Stomach (tissue), 9 donors: ENCODE results near the gene KRT7. TPM values are rescaled to one million over a fixed set of nuclear protein-coding genes. Genes with fewer than 3 reads are reported as not detected.

ENCODE experiments used
- DNase-seq, 2 donors: peaks; one replicate each; pipeline versions ENCODE4 v3.0.0 to v3.0.0-alpha.2; 2013 to 2019
- H3K27ac ChIP-seq, 5 donors: fragments of 200-600 bp in 4 of 5; sonication (generic) in 4 of 5; one replicate each; pipeline ENCODE4 v1.5.1; 2013 to 2019; ENCODE audit warnings: mild to moderate bottlenecking in 1 of 5, moderate library complexity in 1 of 5
- H3K27me3 ChIP-seq, 3 donors: fragments of 200-600 bp; sonication (generic); one replicate each; pipeline ENCODE4 v1.5.1; 2017 to 2019; ENCODE audit warnings: mixed run types in 1 of 3
- H3K36me3 ChIP-seq, 4 donors: fragments of 200-600 bp; sonication (generic); 1 replicate in 3 of 4; 2 replicates in 1 of 4; pipeline ENCODE4 v1.5.1; 2016 to 2019
- H3K4me1 ChIP-seq, 4 donors: fragments of 200-600 bp; sonication (generic); one replicate each; pipeline ENCODE4 v1.5.1; 2016 to 2019
- H3K4me3 ChIP-seq, 4 donors: fragments of 200-600 bp; sonication (generic) in 3 of 4; one replicate each; pipeline ENCODE4 v1.5.1; 2016 to 2019; ENCODE audit warnings: mild to moderate bottlenecking in 1 of 4
- H3K9me3 ChIP-seq, 4 donors: fragments of 200-600 bp; sonication (generic); one replicate each; pipeline ENCODE4 v1.5.1; 2016 to 2019
- CTCF ChIP-seq, 7 experiments: fragments of 450-650 bp in 4 of 7; fragments of 200-600 bp in 3 of 7; sonication (generic) in 3 of 7; IDR thresholded peaks; one replicate each; pipeline ENCODE4 v1.5.1; 2016 to 2019; ENCODE audit warnings: antibody characterized with exemption in 7 of 7, control low read depth in 2 of 7, mild to moderate bottlenecking in 1 of 7
- EP300 ChIP-seq: sonication (generic); formaldehyde crosslinking; IDR thresholded peaks from one replicate; pipeline ENCODE4 v1.6.1; 2017; ENCODE audit warnings: antibody characterized with exemption
- POLR2A ChIP-seq, 4 donors: fragments of 450-650 bp; IDR thresholded peaks; one replicate each; pipeline ENCODE4 v1.6.1; 2016; ENCODE audit warnings: antibody characterized with exemption in 4 of 4, control low read depth in 2 of 4, mild to moderate bottlenecking in 1 of 4, moderate library complexity in 1 of 4
- POLR2AphosphoS5 ChIP-seq, 3 donors: sonication (generic); formaldehyde crosslinking; IDR thresholded peaks; one replicate each; pipeline ENCODE4 v1.6.1; 2016; ENCODE audit warnings: antibody characterized with exemption in 3 of 3
- WGBS, 5 donors: extraction: QIAGEN DNeasy Blood & Tissue Kit in 3 of 5; methylation state at CpG; one replicate each; pipeline versions ENCODE4 v1.1.5 to v1.1.7; 2013 to 2018; 5-methylcytosine and 5-hydroxymethylcytosine counted together
- intact Hi-C: fragments of 100-400 bp; cut with DNase I; formaldehyde crosslinking; loops from one replicate; pipeline ENCODE4 v1.15.1; 2023; ENCODE audit warnings: low total_unique reads
- polyA plus RNA-seq, 3 donors: library from polyadenylated mRNA; stranded (reverse); fragments of 200-250 nt; gene quantifications; one replicate each; pipeline ENCODE4 v1.2.3, GENCODE V29; 2013
- total RNA-seq, 5 donors: library from RNA; depleted of rRNA; stranded (reverse); fragments of >200 nt; gene quantifications; one replicate each; pipeline versions ENCODE4 v1.1.0 to v1.2.3, GENCODE V29; 2014 to 2016
- donor health status: healthy with polysubstance abuse.
- donor health status: Bipolar disorder and iron deficiency.
- donor health status: healthy.

The KRT7 gene
- total and polyA plus RNA-seq, 8 donors = 6.4 to 214 (median 117) TPM; not detected in 2

GRCh38 chr12:52193532-52193931 is 39.5 kb upstream of the KRT7 start:
- Histone ChIP-seq H3K27ac (peak overlapping the region in 1 of 5 donors; percentile 76), H3K4me3 (no peak overlapping the region), H3K36me3 (no peaks in the 10 kb centered on the region), H3K27me3 (no peaks in the 10 kb centered on the region), H3K4me1 (peaks cover 23 to 50% (median 33%) of the 10 kb centered on the region in 4 donors), H3K9me3 (no peaks in the 10 kb centered on the region)
- intact Hi-C loops = no loop called here
- TF ChIP-seq POLR2A (IDR thresholded peaks at IDR 0.05) = no peak
- TF ChIP-seq POLR2AphosphoS5 (IDR thresholded peaks at IDR 0.05) = no peak
- TF ChIP-seq EP300 = no peak
- TF ChIP-seq CTCF (IDR thresholded peaks at IDR 0.05) = no peak
- 65 to 83% (median 72%) methylated on average over 3 to 6 of the region's 6 CpGs for WGBS, 5 donors
- no peak for DNase-seq

GRCh38 chr12:52193991-52194390 is 39.1 kb upstream of the KRT7 start:
- Histone ChIP-seq H3K27me3 (no peaks in the 10 kb centered on the region), H3K4me3 (no peak overlapping the region), H3K36me3 (no peaks in the 10 kb centered on the region), H3K9me3 (no peaks in the 10 kb centered on the region), H3K4me1 (peaks cover 23 to 54% (median 33%) of the 10 kb centered on the region in 4 donors), H3K27ac (peak overlapping the region in 1 of 5 donors; percentile 76)
- peak in 1 of 2 donors; percentile 75 for DNase-seq
- intact Hi-C loops = no loop called here
- no peak for TF ChIP-seq POLR2AphosphoS5 (IDR thresholded peaks at IDR 0.05)
- no peak for TF ChIP-seq POLR2A (IDR thresholded peaks at IDR 0.05)
- TF ChIP-seq EP300 = no peak
- no peak for TF ChIP-seq CTCF (IDR thresholded peaks at IDR 0.05)
- 61 to 67% (median 66%) methylated on average over 6 of the region's 6 CpGs for WGBS, 5 donors

- no peak for TF ChIP-seq POLR2AphosphoS5 (IDR thresholded peaks at IDR 0.05)
- TF ChIP-seq EP300 = no peak
- no peak for TF ChIP-seq POLR2A (IDR thresholded peaks at IDR 0.05)
- no peak for TF ChIP-seq CTCF (IDR thresholded peaks at IDR 0.05)
- Histone ChIP-seq H3K4me1 (peaks cover 23 to 59% (median 33%) of the 10 kb centered on the region in 4 donors), H3K4me3 (no peak overlapping the region), H3K9me3 (no peaks in the 10 kb centered on the region), H3K27me3 (peaks cover 0 to 3% (median 0%) of the 10 kb centered on the region in 3 donors), H3K36me3 (no peaks in the 10 kb centered on the region), H3K27ac (no peak overlapping the region)
- intact Hi-C loops = no loop called here
- WGBS, 5 donors = 83 to 93% (median 85%) methylated on average over 8 of the region's 8 CpGs
- peak in 1 of 2 donors; percentile 76 for DNase-seq
These were observed 37.8 kb upstream of the KRT7 start for GRCh38 chr12:52195065-52195730.

- H3K4me1 ChIP-seq = peaks cover 13 to 47% (median 18%) of the 10 kb centered on the region in 4 donors
- peaks cover 0 to 14% (median 0%) of the 10 kb centered on the region in 3 donors for H3K27me3 ChIP-seq
- intact Hi-C loops = no loop called here
- H3K9me3 ChIP-seq = no peaks in the 10 kb centered on the region
- no peaks in the 10 kb centered on the region for H3K36me3 ChIP-seq
- peak in 1 of 2 donors; percentile 57 for DNase-seq
- TF ChIP-seq POLR2A (IDR thresholded peaks at IDR 0.05) (no peak), EP300 (no peak), CTCF (IDR thresholded peaks at IDR 0.05) (no peak)
- H3K27ac ChIP-seq = peak overlapping the region in 3 of 5 donors; percentile 34 to 67 (median 60)
- WGBS, 5 donors = 39 to 56% (median 44%) methylated on average over 11 of the region's 11 CpGs
- H3K4me3 ChIP-seq = no peak overlapping the region
These were observed 35.4 kb upstream of the KRT7 start for GRCh38 chr12:52197371-52198231.
